PC-3 (cell line): ENCODE measurements around the gene SLCO3A1. TPM values are rescaled to one million over a fixed set of nuclear protein-coding genes. Genes with fewer than 3 reads are reported as not detected.

Experiments used
- ATAC-seq: fragments of 200-7000 bp; cut with Tn5 transposase; 2 replicates; pipeline ENCODE4 v1.9.1; 2020; ENCODE audit warnings: mild to moderate bottlenecking, moderate library complexity
- BruUV-seq: library from RNA; stranded (reverse); fragments of 400-500 nt; replicated peaks from 2 replicates; lab custom pipeline; 2021; lab: Mats Ljungman, UMichigan
- CTCF ChIA-PET: fragments of 300-600 bp; sonication (Branson Sonifier 250); formaldehyde crosslinking; loops from one replicate; lab custom pipeline; 2022; ENCODE audit warnings: antibody characterized with exemption; lab: Charles Lee
- POLR2A ChIA-PET: fragments of 300-600 bp; sonication (Branson Sonifier 250); formaldehyde crosslinking; loops from one replicate; lab custom pipeline; 2022; ENCODE audit warnings: antibody characterized with exemption; ENCODE audit not compliant: unreplicated experiment; lab: Charles Lee
- DNase-seq: peaks from one replicate; pipeline ENCODE4 v3.0.0-alpha.2; 2015
- H2AFZ ChIP-seq: fragments of 300-600 bp; sonication (generic); 2 replicates; pipeline ENCODE4 v1.6.0; 2016; ENCODE audit warnings: antibody characterized with exemption, low read length
- H3F3A ChIP-seq: fragments of 300-600 bp; sonication (generic); one replicate; pipeline ENCODE4 v1.6.0; 2017; ENCODE audit warnings: antibody characterized with exemption, low read length, control low read depth, mild to moderate bottlenecking; ENCODE audit not compliant: unreplicated experiment
- H3K27ac ChIP-seq: fragments of 300-600 bp; sonication (generic); 2 replicates; pipeline ENCODE4 v1.5.1; 2016; ENCODE audit warnings: mild to moderate bottlenecking, low read length
- H3K27me3 ChIP-seq: fragments of 300-600 bp; sonication (generic); 2 replicates; pipeline ENCODE4 v1.6.1; 2016; ENCODE audit warnings: low read length, mixed read lengths
- H3K36me3 ChIP-seq: fragments of 300-600 bp; sonication (generic); 2 replicates; pipeline ENCODE4 v1.6.1; 2016; ENCODE audit warnings: low read depth, mixed run types, low read length, mixed read lengths
- H3K4me1 ChIP-seq: fragments of 300-600 bp; sonication (generic); 2 replicates; pipeline ENCODE4 v1.5.1; 2016; ENCODE audit warnings: low read length; ENCODE audit not compliant: insufficient read depth
- H3K4me2 ChIP-seq: fragments of 300-600 bp; sonication (generic); 2 replicates; pipeline ENCODE4 v1.6.0; 2016; ENCODE audit warnings: low read length
- H3K4me3 ChIP-seq: fragments of 300-600 bp; sonication (generic); 2 replicates; pipeline ENCODE4 v1.5.1; 2016; ENCODE audit warnings: mild to moderate bottlenecking, low read length, mixed read lengths
- H3K79me2 ChIP-seq: fragments of 300-600 bp; sonication (generic); 2 replicates; pipeline ENCODE4 v1.6.1; 2017; ENCODE audit warnings: low read length, mixed read lengths
- H3K9ac ChIP-seq: fragments of 300-600 bp; sonication (generic); 2 replicates; pipeline ENCODE4 v1.6.0; 2016; ENCODE audit warnings: mild to moderate bottlenecking, low read length
- H3K9me2 ChIP-seq: fragments of 300-600 bp; sonication (generic); replicated peaks from 2 replicates; pipeline ENCODE4 v1.6.1; 2016; ENCODE audit warnings: mixed run types, low read length, mixed read lengths
- H3K9me3 ChIP-seq: fragments of 300-600 bp; sonication (generic); 2 replicates; pipeline ENCODE4 v1.6.1; 2016; ENCODE audit warnings: low read length, mixed read lengths
- H4K20me1 ChIP-seq: fragments of 300-600 bp; sonication (generic); 2 replicates; pipeline ENCODE4 v1.6.1; 2016; ENCODE audit warnings: low read length, mixed read lengths
- CTCF ChIP-seq: fragments of 300-600 bp; sonication (generic); conservative IDR thresholded peaks from 2 replicates; pipeline ENCODE4 v1.5.1; 2017; ENCODE audit warnings: antibody characterized with exemption, low read depth, mild to moderate bottlenecking, low read length
- EZH2 ChIP-seq: fragments of 300-600 bp; sonication (generic); IDR thresholded peaks from one replicate; pipeline ENCODE4 v1.6.1; 2017; ENCODE audit warnings: antibody characterized with exemption, mild to moderate bottlenecking, low read length; ENCODE audit not compliant: unreplicated experiment
- EZH2phosphoT487 ChIP-seq: fragments of 300-600 bp; sonication (generic); IDR thresholded peaks from 2 replicates; pipeline ENCODE4 v1.6.1; 2018; ENCODE audit warnings: mild to moderate bottlenecking, antibody characterized with exemption, low read length, borderline replicate concordance
- intact Hi-C: fragments of 100-400 bp; cut with micrococcal nuclease; formaldehyde crosslinking; loops from 2 replicates; pipeline ENCODE4 v1.9.0; 2023
- total RNA-seq: library from RNA; depleted of rRNA; stranded (reverse); fragments of >200 nt; gene quantifications from 2 replicates; pipeline ENCODE4 v1.2.3, GENCODE V29; 2014

The SLCO3A1 gene
- total RNA-seq, 1 experiment from 2014 or later, result 0.07 TPM

DNA sequence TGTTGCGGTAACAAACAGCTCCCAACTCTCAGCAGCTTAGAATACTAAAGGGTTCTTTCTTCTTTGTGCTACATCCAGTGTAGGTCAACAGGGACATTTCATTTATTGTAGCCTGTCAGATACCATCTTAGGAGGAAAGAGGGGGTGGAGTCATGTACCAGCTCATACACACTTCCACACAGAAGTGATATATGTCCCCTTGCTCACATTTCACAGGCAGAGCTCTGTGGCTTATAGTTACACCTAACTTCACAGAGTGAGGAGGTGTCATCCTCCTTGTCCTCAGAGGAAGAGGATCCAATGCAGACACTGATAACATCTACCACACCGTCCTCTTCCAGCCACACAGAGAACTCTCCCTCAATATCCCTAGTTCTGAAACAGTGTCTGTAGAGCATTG, 247.2 kb downstream of the SLCO3A1 start:
- DNase-seq (no peak), ATAC-seq (no peak)
- no peaks in the 10 kb centered on the region for H3K4me1 ChIP-seq
- H3K79me2 ChIP-seq, result no peaks in the 10 kb centered on the region
- no peaks in the 10 kb centered on the region for H4K20me1 ChIP-seq
- H3K9me3 ChIP-seq, result no peaks in the 10 kb centered on the region
- BruUV-seq, result no TSS peak
- CTCF ChIA-PET, result no interaction called here
- H3K4me2 ChIP-seq, result no peak overlapping the region
- no peaks in the 10 kb centered on the region for H3F3A ChIP-seq
- H3K4me3 ChIP-seq, result no peak overlapping the region
- H3K9ac ChIP-seq, result no peak overlapping the region
- POLR2A ChIA-PET, result no interaction called here
- no peaks in the 10 kb centered on the region for H3K36me3 ChIP-seq
- no peak overlapping the region for H3K27ac ChIP-seq
- no peaks in the 10 kb centered on the region for H3K9me2 ChIP-seq
- no peak overlapping the region for H2AFZ ChIP-seq
- intact Hi-C loops, result no loop called here
- peaks cover 37% of the 10 kb centered on the region for H3K27me3 ChIP-seq
- no peak for TF ChIP-seq CTCF
- no peak for TF ChIP-seq EZH2
- TF ChIP-seq EZH2phosphoT487, result no peak

DNA sequence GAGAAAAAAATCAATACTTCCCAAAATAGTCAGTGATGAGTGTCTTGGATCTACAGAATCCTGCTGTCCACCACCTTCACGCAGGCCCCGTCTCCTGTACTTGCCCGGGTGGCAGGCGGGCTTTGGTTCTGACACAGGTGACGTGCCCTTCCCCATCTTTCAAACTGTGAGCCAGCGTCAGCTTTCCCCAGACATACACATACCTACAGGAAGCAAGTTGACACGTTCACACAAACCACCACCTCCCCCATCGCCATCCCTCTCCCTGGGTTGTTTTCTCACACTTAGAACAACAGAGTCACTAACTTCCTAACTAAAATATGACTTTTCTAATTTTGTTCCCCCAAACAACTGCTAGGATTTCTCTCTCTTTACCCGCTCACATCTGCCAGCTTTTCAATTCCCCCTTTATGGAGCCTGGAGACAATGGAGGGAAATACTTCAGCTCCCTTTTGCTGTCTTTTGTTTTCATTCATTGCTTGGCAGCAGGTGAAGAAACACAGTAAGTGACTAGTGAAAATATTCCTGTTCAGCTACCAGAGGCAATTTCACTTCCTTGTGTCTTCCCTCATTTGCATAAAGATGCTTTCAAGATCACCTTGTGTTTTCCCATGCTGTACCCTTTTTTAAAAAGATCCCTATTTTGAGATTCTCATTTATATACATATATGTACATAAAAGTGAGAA, 248.3 kb downstream of the SLCO3A1 start:
- POLR2A ChIA-PET, result no interaction called here
- no peak overlapping the region for H3K9ac ChIP-seq
- H3K27ac ChIP-seq, result no peak overlapping the region
- no peaks in the 10 kb centered on the region for H3K9me2 ChIP-seq
- CTCF ChIA-PET, result no interaction called here
- intact Hi-C loops, result no loop called here
- peaks cover 48% of the 10 kb centered on the region for H3K27me3 ChIP-seq
- H2AFZ ChIP-seq, result no peak overlapping the region
- TF ChIP-seq EZH2phosphoT487 (no peak), CTCF (no peak), EZH2 (no peak)
- H3K79me2 ChIP-seq, result no peaks in the 10 kb centered on the region
- H3K4me2 ChIP-seq, result no peak overlapping the region
- no peaks in the 10 kb centered on the region for H3F3A ChIP-seq
- no peaks in the 10 kb centered on the region for H3K36me3 ChIP-seq
- ATAC-seq (no peak), DNase-seq (no peak)
- no peaks in the 10 kb centered on the region for H4K20me1 ChIP-seq
- no peak overlapping the region for H3K4me3 ChIP-seq
- no peaks in the 10 kb centered on the region for H3K9me3 ChIP-seq
- no TSS peak for BruUV-seq
- no peaks in the 10 kb centered on the region for H3K4me1 ChIP-seq

DNA sequence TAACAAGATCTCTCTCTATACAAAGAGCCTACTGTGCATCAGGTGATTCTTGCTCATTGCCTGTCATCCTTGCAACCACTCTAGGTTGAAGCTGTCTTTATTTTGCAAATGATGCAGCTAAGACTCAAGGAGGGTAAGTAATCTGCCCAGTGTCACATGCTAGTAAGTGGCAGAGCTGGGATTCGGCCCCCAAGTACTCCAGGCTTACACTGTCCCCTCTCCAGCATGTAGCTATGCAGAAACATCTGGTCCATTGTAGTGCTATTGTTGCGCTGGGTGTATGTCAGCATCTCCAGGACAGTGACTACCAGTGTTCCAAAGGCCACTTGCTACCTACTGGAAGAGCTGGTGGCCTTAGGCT, 248.9 kb downstream of the SLCO3A1 start:
- Histone ChIP-seq H3K9me2 (no peaks in the 10 kb centered on the region), H3K4me2 (no peak overlapping the region), H3K9ac (no peak overlapping the region), H3K4me3 (no peak overlapping the region), H3K27ac (no peak overlapping the region), H3F3A (no peaks in the 10 kb centered on the region), H2AFZ (no peak overlapping the region), H3K27me3 (peaks cover 53% of the 10 kb centered on the region), H3K4me1 (no peaks in the 10 kb centered on the region), H4K20me1 (no peaks in the 10 kb centered on the region), H3K79me2 (no peaks in the 10 kb centered on the region), H3K9me3 (no peaks in the 10 kb centered on the region), H3K36me3 (no peaks in the 10 kb centered on the region)
- POLR2A ChIA-PET, result no interaction called here
- TF ChIP-seq CTCF (no peak), EZH2 (no peak), EZH2phosphoT487 (no peak)
- CTCF ChIA-PET, result no interaction called here
- BruUV-seq, result no TSS peak
- DNase-seq, result no peak
- no peak for ATAC-seq
- intact Hi-C loops, result no loop called here
